ENCODE results near the gene DCST2.

DNA sequence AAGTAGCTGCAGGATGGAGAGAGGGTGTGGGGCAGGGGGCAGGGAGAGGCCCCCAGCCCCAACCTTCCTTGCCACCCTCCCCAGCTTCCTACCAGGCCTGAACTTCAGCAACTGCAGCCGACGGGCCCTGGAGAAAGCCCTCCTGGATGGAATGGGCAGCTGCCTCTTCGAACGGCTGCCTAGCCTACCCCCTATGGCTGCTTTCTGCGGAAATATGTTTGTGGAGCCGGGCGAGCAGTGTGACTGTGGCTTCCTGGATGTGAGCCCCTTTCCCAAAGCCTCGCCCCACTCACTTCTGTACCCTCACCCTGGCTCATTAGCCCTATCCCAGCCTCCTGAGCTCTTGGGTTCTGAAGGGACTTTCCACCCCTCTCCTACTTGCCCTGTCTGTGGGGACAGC lies 23.5 kb upstream of the DCST2 start:
- TF ChIP-seq, protein P1, sequence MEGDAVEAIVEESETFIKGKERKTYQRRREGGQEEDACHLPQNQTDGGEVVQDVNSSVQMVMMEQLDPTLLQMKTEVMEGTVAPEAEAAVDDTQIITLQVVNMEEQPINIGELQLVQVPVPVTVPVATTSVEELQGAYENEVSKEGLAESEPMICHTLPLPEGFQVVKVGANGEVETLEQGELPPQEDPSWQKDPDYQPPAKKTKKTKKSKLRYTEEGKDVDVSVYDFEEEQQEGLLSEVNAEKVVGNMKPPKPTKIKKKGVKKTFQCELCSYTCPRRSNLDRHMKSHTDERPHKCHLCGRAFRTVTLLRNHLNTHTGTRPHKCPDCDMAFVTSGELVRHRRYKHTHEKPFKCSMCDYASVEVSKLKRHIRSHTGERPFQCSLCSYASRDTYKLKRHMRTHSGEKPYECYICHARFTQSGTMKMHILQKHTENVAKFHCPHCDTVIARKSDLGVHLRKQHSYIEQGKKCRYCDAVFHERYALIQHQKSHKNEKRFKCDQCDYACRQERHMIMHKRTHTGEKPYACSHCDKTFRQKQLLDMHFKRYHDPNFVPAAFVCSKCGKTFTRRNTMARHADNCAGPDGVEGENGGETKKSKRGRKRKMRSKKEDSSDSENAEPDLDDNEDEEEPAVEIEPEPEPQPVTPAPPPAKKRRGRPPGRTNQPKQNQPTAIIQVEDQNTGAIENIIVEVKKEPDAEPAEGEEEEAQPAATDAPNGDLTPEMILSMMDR (IDR thresholded peaks at IDR 0.05), result no peak
- no peak for TF ChIP-seq POLR2A (IDR thresholded peaks at IDR 0.05)
